PC-3 (cell line): ENCODE results near the gene GOLGA6L22.
"Not testable (repeated sequence)": the region's sequence is repeated elsewhere in the genome, so short reads cannot be mapped to it uniquely, and the experiment has no call there.

ENCODE experiments used
- EZH2 ChIP-seq: fragments of 300-600 bp; sonication (generic); IDR thresholded peaks from one replicate; pipeline ENCODE4 v1.6.1; 2017; ENCODE audit warnings: antibody characterized with exemption, mild to moderate bottlenecking, low read length; ENCODE audit not compliant: unreplicated experiment
- EZH2phosphoT487 ChIP-seq: fragments of 300-600 bp; sonication (generic); IDR thresholded peaks from 2 replicates; pipeline ENCODE4 v1.6.1; 2018; ENCODE audit warnings: mild to moderate bottlenecking, antibody characterized with exemption, low read length, borderline replicate concordance
- TF ChIP-seq, protein P1 (sequence below): fragments of 300-600 bp; sonication (generic); conservative IDR thresholded peaks from 2 replicates; pipeline ENCODE4 v1.5.1; 2017; ENCODE audit warnings: antibody characterized with exemption, low read depth, mild to moderate bottlenecking, low read length

DNA sequence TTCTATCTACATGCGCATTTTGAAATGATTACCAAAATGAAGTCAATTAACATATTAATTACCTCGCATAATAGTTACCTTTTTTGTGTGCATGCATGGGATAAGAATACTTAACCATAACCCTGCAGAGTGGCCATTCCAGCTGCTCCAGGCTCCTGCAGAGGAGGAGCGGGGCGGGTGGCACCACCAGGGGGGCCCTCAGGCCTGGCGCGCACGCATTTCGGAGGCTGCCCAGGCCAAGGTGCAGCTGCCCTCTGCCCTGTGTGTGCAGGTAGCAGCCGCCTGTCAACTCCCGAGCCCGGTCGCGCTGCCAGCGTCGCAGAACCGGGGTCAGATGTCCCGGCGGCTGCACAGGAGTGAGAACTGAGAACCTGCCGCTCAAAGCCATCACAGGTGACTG, 41.4 kb upstream of the GOLGA6L22 start:
- TF ChIP-seq, protein P1, sequence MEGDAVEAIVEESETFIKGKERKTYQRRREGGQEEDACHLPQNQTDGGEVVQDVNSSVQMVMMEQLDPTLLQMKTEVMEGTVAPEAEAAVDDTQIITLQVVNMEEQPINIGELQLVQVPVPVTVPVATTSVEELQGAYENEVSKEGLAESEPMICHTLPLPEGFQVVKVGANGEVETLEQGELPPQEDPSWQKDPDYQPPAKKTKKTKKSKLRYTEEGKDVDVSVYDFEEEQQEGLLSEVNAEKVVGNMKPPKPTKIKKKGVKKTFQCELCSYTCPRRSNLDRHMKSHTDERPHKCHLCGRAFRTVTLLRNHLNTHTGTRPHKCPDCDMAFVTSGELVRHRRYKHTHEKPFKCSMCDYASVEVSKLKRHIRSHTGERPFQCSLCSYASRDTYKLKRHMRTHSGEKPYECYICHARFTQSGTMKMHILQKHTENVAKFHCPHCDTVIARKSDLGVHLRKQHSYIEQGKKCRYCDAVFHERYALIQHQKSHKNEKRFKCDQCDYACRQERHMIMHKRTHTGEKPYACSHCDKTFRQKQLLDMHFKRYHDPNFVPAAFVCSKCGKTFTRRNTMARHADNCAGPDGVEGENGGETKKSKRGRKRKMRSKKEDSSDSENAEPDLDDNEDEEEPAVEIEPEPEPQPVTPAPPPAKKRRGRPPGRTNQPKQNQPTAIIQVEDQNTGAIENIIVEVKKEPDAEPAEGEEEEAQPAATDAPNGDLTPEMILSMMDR, result not testable (repeated sequence)
- not testable (repeated sequence) for TF ChIP-seq EZH2, EZH2phosphoT487
